DOHH2 (cell line): Measurements from ENCODE around the gene TMED10.

Experiments
- H3F3A ChIP-seq: fragments of 200-600 bp; sonication (generic), shearing (Covaris generic); 2 replicates; pipeline ENCODE4 v1.6.0; 2016; ENCODE audit warnings: antibody characterized with exemption, mild to moderate bottlenecking; ENCODE audit not compliant: control insufficient read depth, insufficient read depth
- H3K27ac ChIP-seq: fragments of 200-600 bp; sonication (generic); 2 replicates; pipeline ENCODE4 v1.5.1; 2014; ENCODE audit warnings: low read depth, mild to moderate bottlenecking, low read length, moderate library complexity
- H3K27me3 ChIP-seq: fragments of 200-600 bp; sonication (generic); 2 replicates; pipeline ENCODE4 v1.6.1; 2014; ENCODE audit warnings: mild to moderate bottlenecking, low read length, mixed read lengths; ENCODE audit not compliant: control insufficient read depth
- H3K36me3 ChIP-seq: fragments of 200-600 bp; sonication (generic); 2 replicates; pipeline ENCODE4 v1.6.1; 2014; ENCODE audit warnings: mild to moderate bottlenecking, low read length, moderate library complexity, mixed read lengths; ENCODE audit not compliant: control insufficient read depth
- H3K4me1 ChIP-seq: fragments of 200-600 bp; sonication (generic); 2 replicates; pipeline ENCODE4 v1.6.1; 2014; ENCODE audit warnings: mild to moderate bottlenecking, low read length, mixed read lengths; ENCODE audit not compliant: control insufficient read depth
- H3K4me2 ChIP-seq: fragments of 200-600 bp; sonication (generic); 2 replicates; pipeline ENCODE4 v1.6.0; 2014; ENCODE audit warnings: mild to moderate bottlenecking, low read length, moderate library complexity
- H3K4me3 ChIP-seq: fragments of 200-600 bp; sonication (generic); 2 replicates; pipeline ENCODE4 v1.5.1; 2014; ENCODE audit warnings: mild to moderate bottlenecking, low read length, mixed read lengths
- H3K79me2 ChIP-seq: fragments of 200-600 bp; sonication (generic); 2 replicates; pipeline ENCODE4 v1.6.1; 2014; ENCODE audit warnings: mild to moderate bottlenecking, low read length, mixed read lengths; ENCODE audit not compliant: control insufficient read depth
- H3K9me2 ChIP-seq: fragments of 200-600 bp; sonication (generic); replicated peaks from 2 replicates; pipeline ENCODE4 v1.6.1; 2014; ENCODE audit warnings: mild to moderate bottlenecking, low read length, mixed read lengths; ENCODE audit not compliant: control insufficient read depth
- H3K9me3 ChIP-seq: fragments of 200-600 bp; sonication (generic); 2 replicates; pipeline ENCODE4 v1.6.1; 2014; ENCODE audit warnings: antibody characterized with exemption, low read length, mixed read lengths; ENCODE audit not compliant: control insufficient read depth, insufficient read depth
- H4K20me1 ChIP-seq: fragments of 200-600 bp; sonication (generic); 2 replicates; pipeline ENCODE4 v1.6.0; 2014; ENCODE audit warnings: low read depth, mild to moderate bottlenecking, antibody characterized with exemption, low read length, moderate library complexity; ENCODE audit not compliant: control insufficient read depth, insufficient read depth
- EZH2phosphoT487 ChIP-seq: fragments of 200-600 bp; sonication (generic); IDR thresholded peaks from 2 replicates; pipeline ENCODE4 v1.6.1; 2017; ENCODE audit warnings: borderline replicate concordance, mild to moderate bottlenecking, antibody characterized with exemption, low read length, moderate library complexity, mixed read lengths
- TF ChIP-seq, protein P1 (sequence below): fragments of 200-600 bp; sonication (generic); IDR thresholded peaks from one replicate; pipeline ENCODE4 v1.5.1; 2014; ENCODE audit warnings: antibody characterized with exemption, mild to moderate bottlenecking, low read depth, low read length; ENCODE audit not compliant: poor library complexity, severe bottlenecking

TMED10 gene

DNA sequence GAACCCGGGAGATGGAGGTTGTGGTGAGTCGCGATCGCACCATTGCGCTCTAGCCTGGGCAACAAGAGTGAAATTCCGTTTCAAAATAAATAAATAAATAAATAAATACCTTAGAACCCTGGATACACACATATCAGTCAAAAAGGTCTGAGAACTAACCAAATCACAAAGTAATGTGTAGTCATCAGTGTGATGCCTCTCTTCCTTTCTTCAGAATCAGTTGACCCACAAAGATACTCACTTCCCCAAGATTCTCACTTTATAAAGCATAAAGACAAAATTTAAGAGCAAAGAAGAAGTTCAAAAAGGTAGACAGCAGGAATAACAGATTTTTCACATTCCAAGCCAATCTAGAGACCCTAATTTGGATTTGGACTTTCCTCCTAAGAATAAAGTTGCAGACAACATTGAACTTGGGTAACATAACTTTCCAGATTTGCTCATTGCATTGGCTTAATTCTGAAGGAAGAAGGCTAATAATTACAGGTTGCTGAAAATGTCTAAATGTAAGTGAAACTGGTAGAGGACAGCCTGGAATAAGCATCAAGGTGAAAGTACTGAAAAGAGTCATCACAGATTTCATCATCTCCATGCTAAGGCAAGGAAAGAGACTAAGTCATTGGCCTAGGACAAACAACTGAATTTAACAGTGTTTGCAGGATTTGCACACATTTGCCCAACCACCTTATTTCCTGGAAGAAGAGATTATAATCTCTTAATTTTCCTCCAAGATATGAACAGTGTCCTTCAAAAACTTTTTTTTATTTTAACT lies 17.4 kb downstream of the TMED10 start:
- H3K4me2 ChIP-seq: no peak overlapping the region
- H3K4me3 ChIP-seq: no peak overlapping the region
- H3F3A ChIP-seq: no peaks in the 10 kb centered on the region
- H3K9me2 ChIP-seq: no peaks in the 10 kb centered on the region
- peaks cover 7% of the 10 kb centered on the region for H3K4me1 ChIP-seq
- H4K20me1 ChIP-seq: 0 out of 2 replicates have a peak, but pooled peaks cover 5% of the 10 kb centered on the region
- H3K36me3 ChIP-seq: 0 out of 2 replicates have a peak, but pooled peaks cover 3% of the 10 kb centered on the region
- no peak for TF ChIP-seq EZH2phosphoT487
- TF ChIP-seq, protein P1, sequence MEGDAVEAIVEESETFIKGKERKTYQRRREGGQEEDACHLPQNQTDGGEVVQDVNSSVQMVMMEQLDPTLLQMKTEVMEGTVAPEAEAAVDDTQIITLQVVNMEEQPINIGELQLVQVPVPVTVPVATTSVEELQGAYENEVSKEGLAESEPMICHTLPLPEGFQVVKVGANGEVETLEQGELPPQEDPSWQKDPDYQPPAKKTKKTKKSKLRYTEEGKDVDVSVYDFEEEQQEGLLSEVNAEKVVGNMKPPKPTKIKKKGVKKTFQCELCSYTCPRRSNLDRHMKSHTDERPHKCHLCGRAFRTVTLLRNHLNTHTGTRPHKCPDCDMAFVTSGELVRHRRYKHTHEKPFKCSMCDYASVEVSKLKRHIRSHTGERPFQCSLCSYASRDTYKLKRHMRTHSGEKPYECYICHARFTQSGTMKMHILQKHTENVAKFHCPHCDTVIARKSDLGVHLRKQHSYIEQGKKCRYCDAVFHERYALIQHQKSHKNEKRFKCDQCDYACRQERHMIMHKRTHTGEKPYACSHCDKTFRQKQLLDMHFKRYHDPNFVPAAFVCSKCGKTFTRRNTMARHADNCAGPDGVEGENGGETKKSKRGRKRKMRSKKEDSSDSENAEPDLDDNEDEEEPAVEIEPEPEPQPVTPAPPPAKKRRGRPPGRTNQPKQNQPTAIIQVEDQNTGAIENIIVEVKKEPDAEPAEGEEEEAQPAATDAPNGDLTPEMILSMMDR: no peak
- no peaks in the 10 kb centered on the region for H3K9me3 ChIP-seq
- no peak overlapping the region for H3K27ac ChIP-seq
- H3K79me2 ChIP-seq: peaks cover 87% of the 10 kb centered on the region
- H3K27me3 ChIP-seq: no peaks in the 10 kb centered on the region

DNA sequence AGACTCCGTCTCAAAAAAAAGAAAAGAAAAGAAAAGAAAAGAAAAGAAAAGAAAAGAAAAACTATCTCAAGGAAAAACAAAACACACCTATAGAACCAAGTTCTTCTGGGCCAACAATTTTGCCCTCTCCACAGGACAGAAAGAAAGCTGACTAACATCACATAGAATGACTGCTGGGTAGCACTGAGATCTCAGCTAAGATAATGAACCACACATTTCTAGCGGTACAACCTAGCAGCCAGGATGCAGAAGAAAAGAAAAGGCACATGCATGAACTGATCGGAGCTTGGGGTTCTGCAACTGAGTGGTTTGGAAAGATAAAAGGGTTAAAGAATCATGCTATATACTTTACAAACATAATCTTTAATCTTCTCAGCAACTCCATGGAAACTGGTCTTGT lies 19.5 kb downstream of the TMED10 start:
- Histone ChIP-seq H3K4me1 (peaks cover 7% of the 10 kb centered on the region), H3K79me2 (peaks cover 72% of the 10 kb centered on the region), H4K20me1 (no peaks in the 10 kb centered on the region; the same call in 1 of the 2 replicates), H3K4me2 (no peak overlapping the region), H3K36me3 (peaks cover 8% of the 10 kb centered on the region), H3K4me3 (no peak overlapping the region), H3K9me3 (no peaks in the 10 kb centered on the region), H3F3A (no peaks in the 10 kb centered on the region), H3K27me3 (no peaks in the 10 kb centered on the region), H3K27ac (no peak overlapping the region), H3K9me2 (no peaks in the 10 kb centered on the region)
- TF ChIP-seq, protein P1: no peak
- TF ChIP-seq EZH2phosphoT487: no peak

DNA sequence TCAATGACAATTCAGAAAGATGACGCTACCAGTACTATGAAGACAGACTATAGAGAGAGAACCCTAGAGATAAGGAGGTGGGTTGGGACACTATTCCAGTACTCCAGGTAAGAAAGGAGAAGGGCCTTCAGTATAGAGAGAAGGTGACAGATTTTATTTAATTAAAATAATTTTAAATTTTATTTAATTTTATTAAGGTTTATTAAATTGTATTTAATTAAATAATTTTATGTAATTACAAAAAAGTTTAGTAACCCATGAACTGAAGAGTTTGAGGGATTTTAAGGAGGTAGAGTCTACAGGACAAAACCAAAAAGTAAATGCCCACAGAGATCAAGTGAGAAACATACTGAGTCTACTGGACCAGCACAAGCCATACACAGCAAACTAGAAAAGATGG lies 20.3 kb downstream of the TMED10 start:
- H3K9me3 ChIP-seq: no peaks in the 10 kb centered on the region
- H4K20me1 ChIP-seq: no peaks in the 10 kb centered on the region; the same call in 1 of the 2 replicates
- peaks cover 7% of the 10 kb centered on the region for H3K4me1 ChIP-seq
- no peak for TF ChIP-seq EZH2phosphoT487
- TF ChIP-seq, protein P1: no peak
- no peak overlapping the region for H3K4me2 ChIP-seq
- peaks cover 15% of the 10 kb centered on the region for H3K36me3 ChIP-seq
- no peaks in the 10 kb centered on the region for H3K9me2 ChIP-seq
- H3K27ac ChIP-seq: no peak overlapping the region
- H3F3A ChIP-seq: no peaks in the 10 kb centered on the region
- H3K79me2 ChIP-seq: peaks cover 66% of the 10 kb centered on the region
- H3K4me3 ChIP-seq: no peak overlapping the region
- H3K27me3 ChIP-seq: no peaks in the 10 kb centered on the region
